ENCODE data around the gene MGST2. TPM values are rescaled to one million over a fixed set of nuclear protein-coding genes. Genes with fewer than 3 reads are reported as not detected.

The MGST2 gene
- total and polyA plus RNA-seq, 2 experiments from 2014 or later, result 82.4 to 97.9 TPM

Other genes starting within 250 kb of the MGST2 start
- gene RAB33B, start 211.7 kb upstream of the MGST2 start, total RNA-seq, result 13.5 and 16.2 TPM in 2 replicates
- 4.5 and 6.9 TPM in 2 replicates for gene RAB33B, start 211.7 kb upstream of the MGST2 start, polyA plus RNA-seq
- gene SETD7, start 109.6 kb upstream of the MGST2 start, total RNA-seq, result 26.2 and 27.6 TPM in 2 replicates
- gene SETD7, start 109.6 kb upstream of the MGST2 start, polyA plus RNA-seq, result 7.3 and 13.3 TPM in 2 replicates

Measured in hepatocyte (in vitro differentiated cells).